ENCODE data around the gene RABAC1. TPM values are rescaled to one million over a fixed set of nuclear protein-coding genes. Genes with fewer than 3 reads are reported as not detected.

Gene RABAC1
- polyA plus RNA-seq, 6 donors from 2014 or later: 218 to 268 (median 245) TPM

DNA sequence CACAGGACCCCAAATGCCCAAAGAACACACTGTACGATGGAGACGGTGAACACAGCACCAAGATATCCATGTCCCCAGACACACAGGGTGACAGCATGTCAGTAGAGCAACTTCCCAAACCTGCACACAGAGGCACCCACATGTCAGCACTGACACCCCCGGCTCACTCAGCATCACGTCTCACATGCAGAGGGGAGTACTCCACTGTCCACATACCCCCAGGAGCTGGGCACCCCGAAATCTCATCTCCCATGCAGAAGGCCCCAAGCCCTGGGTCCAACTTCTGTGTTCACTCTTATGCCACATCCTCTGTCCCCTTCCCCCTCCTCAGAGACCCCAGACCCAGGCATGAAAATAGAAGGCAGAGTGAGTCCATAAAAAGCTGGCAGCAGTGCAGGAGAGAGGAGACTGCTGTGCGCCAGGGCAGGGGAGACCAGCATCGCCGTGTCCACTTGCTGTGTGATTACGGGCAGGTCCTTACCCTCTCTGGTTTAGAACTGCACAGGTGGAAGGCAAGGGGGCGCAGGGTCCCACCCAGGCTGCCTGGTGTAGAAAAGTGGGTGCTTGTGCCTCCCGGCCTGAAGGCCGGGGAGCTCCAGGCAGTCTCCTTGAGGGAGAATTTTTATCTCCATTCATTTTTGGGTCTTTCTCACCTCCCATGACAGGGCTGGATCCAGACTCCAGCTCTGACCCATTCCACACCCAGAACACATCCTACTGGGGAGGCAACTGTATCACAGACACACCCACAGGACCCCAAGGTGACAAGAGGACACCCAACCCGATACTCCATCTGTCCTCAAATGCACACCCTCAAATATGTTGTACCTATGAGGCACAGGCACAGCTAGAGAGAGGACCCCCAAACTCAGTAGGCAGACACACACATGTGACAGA is 47.9 kb downstream of the RABAC1 start:
- Mint-ChIP-seq H3K9me3 (no peaks in the 10 kb centered on the region), H3K4me1 (peaks cover 40 to 57% (median 56%) of the 10 kb centered on the region in 3 donors), H3K27ac (peak overlapping the region; percentile 56 to 91 (median 66)), H3K27me3 (peaks cover 0 to 11% (median 4%) of the 10 kb centered on the region in 3 donors), H3K4me3 (peak overlapping the region in 7 of 8 donors; percentile 6 to 72 (median 47)), H3K36me3 (peaks cover 0 to 13% of the 10 kb centered on the region in 2 donors)
- DNase-seq (no peak), ATAC-seq (ENCODE audit: low read depth in 2 of 2) (no peak)

DNA sequence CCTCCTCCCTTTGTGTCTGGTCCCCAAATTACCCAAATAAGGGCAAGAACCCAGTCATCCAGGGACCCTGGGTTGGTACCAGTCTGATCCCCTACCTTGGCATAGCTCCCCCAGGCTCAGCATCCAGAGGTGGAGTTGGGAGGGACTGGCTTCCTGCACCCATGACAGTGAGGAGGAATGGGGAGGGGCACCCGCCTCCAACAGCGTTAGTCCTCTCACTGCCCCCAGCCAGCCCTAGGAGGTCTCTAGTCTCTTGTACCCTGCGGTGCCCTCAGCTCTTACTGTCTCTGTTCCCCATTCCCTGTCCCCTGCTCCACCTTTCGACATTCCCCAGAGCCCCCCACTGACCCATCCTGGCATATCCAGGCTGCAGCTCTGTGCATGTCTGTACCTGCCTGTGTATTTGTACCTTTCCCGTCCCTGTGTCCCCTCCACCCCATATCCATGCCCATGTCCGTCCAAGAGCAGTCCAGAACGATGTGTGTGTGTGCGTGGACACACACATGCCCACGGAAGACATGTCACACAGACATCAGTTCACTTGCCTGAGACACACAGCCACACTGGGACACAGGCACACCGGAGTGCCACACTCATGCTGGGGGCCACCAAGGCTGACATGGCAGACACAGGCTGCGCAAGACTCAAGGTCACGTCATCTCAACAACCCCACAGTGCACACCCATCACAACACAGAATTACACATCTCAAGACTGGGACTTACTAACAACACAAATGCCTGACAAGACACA is 48.7 kb downstream of the RABAC1 start:
- peak overlapping the region in 3 of 8 donors; percentile 21 to 58 (median 47) for H3K4me3 Mint-ChIP-seq
- peaks cover 0 to 11% (median 4%) of the 10 kb centered on the region in 3 donors for H3K27me3 Mint-ChIP-seq
- no peaks in the 10 kb centered on the region for H3K9me3 Mint-ChIP-seq
- DNase-seq (no peak), ATAC-seq (ENCODE audit: low read depth in 2 of 2) (no peak)
- peaks cover 45 to 65% (median 61%) of the 10 kb centered on the region in 3 donors for H3K4me1 Mint-ChIP-seq
- H3K27ac Mint-ChIP-seq: peak overlapping the region; percentile 21 to 80 (median 57)
- peaks cover 4 to 20% of the 10 kb centered on the region in 2 donors for H3K36me3 Mint-ChIP-seq

DNA sequence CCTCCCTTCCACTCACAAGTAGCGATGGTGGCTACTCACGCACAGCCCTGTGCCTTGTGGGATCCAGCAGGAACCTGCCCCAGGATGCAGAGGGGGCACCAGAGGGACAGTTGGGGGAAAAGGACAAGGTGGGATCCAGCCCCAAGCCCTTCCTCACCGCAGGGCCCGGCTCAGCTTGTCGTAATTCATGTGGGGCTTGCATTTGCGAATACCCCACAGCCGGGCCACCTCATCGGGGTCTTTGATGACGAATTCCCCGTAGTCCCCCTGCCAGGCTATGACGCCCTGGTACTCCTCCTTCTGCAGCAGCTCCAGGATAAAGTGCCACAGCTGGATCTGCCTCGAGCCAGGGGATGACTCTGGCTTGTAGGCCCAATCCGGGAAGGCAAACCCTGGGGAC is 49.4 kb downstream of the RABAC1 start:
- Mint-ChIP-seq H3K4me1 (peaks cover 47 to 66% (median 61%) of the 10 kb centered on the region in 3 donors), H3K27ac (no peak overlapping the region), H3K9me3 (no peaks in the 10 kb centered on the region), H3K36me3 (peaks cover 4 to 22% of the 10 kb centered on the region in 2 donors), H3K4me3 (peak overlapping the region in 1 of 8 donors; percentile 44), H3K27me3 (peaks cover 0 to 11% (median 4%) of the 10 kb centered on the region in 3 donors)
- ATAC-seq (ENCODE audit: low read depth in 2 of 2) (no peak), DNase-seq (no peak)

DNA sequence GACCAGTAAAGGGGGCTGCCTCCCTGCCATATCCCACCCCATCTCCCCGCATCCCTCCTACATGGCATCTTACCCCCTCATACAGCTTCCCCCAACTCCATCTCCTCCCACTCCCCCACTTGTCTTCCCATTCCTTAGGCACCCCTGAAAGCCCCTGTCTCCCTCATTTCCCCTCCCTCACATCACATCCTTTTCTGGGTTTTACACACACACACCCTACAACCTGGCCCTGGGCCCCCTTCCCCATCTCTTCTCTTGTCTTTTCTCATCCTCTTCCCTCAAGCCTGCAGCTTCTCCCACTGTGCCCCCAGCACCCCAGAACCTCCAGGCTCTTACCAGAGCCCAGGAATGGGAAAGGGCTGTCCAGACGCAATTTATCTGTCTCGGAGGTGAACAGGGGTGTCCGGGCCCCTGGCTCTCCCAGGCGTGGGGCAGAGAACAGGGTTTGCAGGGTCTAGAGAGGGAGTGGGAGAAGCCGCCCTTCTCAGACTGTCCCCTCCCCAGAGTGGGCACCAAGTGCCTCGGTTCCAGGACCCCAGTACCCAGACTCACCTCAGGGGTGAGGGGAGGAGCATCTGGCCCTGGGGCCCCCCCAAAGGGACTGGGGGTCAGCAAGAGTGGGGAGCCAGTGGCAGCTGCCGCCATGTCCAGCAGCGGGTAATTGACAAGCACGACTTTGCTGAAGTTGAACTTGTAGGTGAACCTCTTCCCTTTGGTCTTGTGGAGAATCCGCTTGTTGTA is 50.2 kb downstream of the RABAC1 start:
- peak overlapping the region in 1 of 8 donors; percentile 44 for H3K4me3 Mint-ChIP-seq
- H3K27me3 Mint-ChIP-seq: peaks cover 0 to 8% (median 4%) of the 10 kb centered on the region in 3 donors
- peaks cover 44 to 67% (median 59%) of the 10 kb centered on the region in 3 donors for H3K4me1 Mint-ChIP-seq
- H3K36me3 Mint-ChIP-seq: peaks cover 4 to 29% of the 10 kb centered on the region in 2 donors
- ATAC-seq (ENCODE audit: low read depth in 2 of 2) (no peak), DNase-seq (no peak)
- no peaks in the 10 kb centered on the region for H3K9me3 Mint-ChIP-seq
- peak overlapping the region in 3 of 6 donors; percentile 64 to 93 (median 82) for H3K27ac Mint-ChIP-seq

DNA sequence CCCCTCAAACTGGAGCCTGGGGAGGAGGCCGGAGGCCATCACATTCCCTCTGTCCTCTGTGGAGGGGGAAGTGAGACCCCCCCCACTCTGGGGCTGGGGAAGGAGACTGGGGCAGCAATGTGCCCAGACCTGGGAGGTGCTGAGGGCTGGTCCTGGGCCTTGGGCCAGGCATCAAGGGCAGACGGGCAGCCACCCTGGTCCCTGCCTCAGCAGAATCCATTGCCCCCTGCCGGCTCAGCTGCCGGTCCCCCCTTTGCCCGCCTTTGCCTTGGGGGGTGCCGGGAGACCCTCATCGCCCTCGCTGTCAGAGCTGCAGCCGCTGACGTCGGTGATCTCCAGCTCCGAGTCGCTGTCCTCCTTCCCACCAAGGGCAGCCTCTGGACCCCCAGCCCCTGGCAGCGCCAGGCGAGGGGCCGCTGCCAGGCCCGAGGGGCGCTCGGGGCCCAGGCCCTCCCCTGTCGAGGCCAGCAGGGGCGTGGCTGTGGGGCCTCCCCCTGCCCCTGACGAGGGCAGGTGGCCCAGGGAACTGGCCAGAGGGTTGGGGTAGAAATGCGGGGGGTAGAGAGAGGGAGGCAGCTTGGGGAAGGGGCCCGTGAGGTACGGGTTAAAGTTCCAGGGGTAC is 51.0 kb downstream of the RABAC1 start:
- no peak overlapping the region for H3K4me3 Mint-ChIP-seq
- H3K4me1 Mint-ChIP-seq: peaks cover 41 to 59% (median 51%) of the 10 kb centered on the region in 3 donors
- H3K27me3 Mint-ChIP-seq: peaks cover 0 to 8% (median 4%) of the 10 kb centered on the region in 3 donors
- ATAC-seq (ENCODE audit: low read depth in 2 of 2) (no peak), DNase-seq (no peak)
- H3K27ac Mint-ChIP-seq: no peak overlapping the region
- peaks cover 4 to 29% of the 10 kb centered on the region in 2 donors for H3K36me3 Mint-ChIP-seq
- no peaks in the 10 kb centered on the region for H3K9me3 Mint-ChIP-seq

DNA sequence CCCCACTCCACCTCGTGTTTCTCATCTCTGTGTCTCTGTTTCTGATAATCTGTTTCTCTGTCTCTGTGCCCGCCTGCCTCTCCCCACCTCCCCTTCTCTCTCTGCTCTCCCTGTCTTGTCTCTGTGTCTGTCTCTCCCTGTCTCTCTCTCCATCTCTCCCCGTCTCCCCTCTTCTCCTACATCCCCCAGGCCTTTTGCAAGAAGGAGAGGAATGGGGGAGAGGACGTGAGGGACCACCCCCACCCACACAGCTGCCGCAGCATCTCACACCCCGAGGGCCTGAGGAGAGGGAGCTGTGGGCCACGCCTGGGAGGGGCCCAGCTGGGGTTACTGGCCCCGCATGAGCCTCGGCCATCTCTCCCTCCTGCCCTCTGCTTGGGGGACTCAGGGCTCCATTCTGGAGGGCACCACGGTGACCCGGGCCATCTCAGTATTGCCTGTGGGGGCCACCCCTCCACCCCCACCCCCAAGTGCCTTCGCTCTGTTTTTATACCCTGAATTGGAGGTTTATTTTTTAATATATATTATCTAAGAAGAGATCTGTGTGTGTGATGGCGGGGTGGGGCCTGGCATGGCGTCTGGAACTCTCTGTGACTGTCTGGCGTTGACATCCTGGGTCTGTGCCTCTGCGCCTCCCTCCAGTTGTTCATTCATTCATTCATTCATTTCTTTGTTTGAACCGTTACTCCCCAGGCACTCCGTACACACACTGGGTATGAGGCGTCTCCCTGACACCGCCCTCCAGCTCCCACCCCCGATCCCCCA is 52.0 kb downstream of the RABAC1 start:
- Mint-ChIP-seq H3K9me3 (no peaks in the 10 kb centered on the region), H3K36me3 (peaks cover 4 to 29% of the 10 kb centered on the region in 2 donors), H3K4me3 (no peak overlapping the region), H3K27ac (peak overlapping the region in 4 of 6 donors; percentile 40 to 69 (median 52)), H3K4me1 (peaks cover 36 to 57% (median 43%) of the 10 kb centered on the region in 3 donors), H3K27me3 (peaks cover 0 to 6% (median 4%) of the 10 kb centered on the region in 3 donors)
- no peak for ATAC-seq (ENCODE audit: low read depth in 2 of 2)
- no peak for DNase-seq

Other genes with a start within 250 kb of the RABAC1 start
- not detected for gene CEACAM6, start 203.8 kb downstream of the RABAC1 start, polyA plus RNA-seq (ENCODE audit: low read depth in 6 of 6)
- not detected for gene CEACAM3, start 162.7 kb downstream of the RABAC1 start, polyA plus RNA-seq (ENCODE audit: low read depth in 6 of 6)
- not detected for gene LYPD4, start 114.6 kb downstream of the RABAC1 start, polyA plus RNA-seq (ENCODE audit: low read depth in 6 of 6)
- not detected for gene DMRTC2, start 114.3 kb downstream of the RABAC1 start, polyA plus RNA-seq (ENCODE audit: low read depth in 6 of 6)
- 1,000 to 10,000 TPM; 4,276 to 8,441 (median 6,198) TPM for gene RPS19, start 99.1 kb downstream of the RABAC1 start, polyA plus RNA-seq (ENCODE audit: low read depth in 6 of 6)
- 1,000 to 10,000 TPM; 3,426 to 4,601 (median 4,008) TPM for gene CD79A, start 82.0 kb downstream of the RABAC1 start, polyA plus RNA-seq (ENCODE audit: low read depth in 6 of 6)
- gene ARHGEF1, start 76.1 kb downstream of the RABAC1 start, polyA plus RNA-seq (ENCODE audit: low read depth in 6 of 6): 100 to 1,000 TPM; 110 to 220 (median 122) TPM
- not detected for gene ERFL, start 30.9 kb downstream of the RABAC1 start, polyA plus RNA-seq (ENCODE audit: low read depth in 6 of 6)
- gene ATP1A3, start 34.9 kb upstream of the RABAC1 start, polyA plus RNA-seq (ENCODE audit: low read depth in 6 of 6): 1 to 10 TPM in 1 of 6 donors, under 1 TPM in 4, not detected in 1; 0.29 to 1.1 (median 0.45) TPM
- gene GRIK5, start 110.9 kb upstream of the RABAC1 start, polyA plus RNA-seq (ENCODE audit: low read depth in 6 of 6): not detected
- gene ZNF574, start 116.8 kb upstream of the RABAC1 start, polyA plus RNA-seq (ENCODE audit: low read depth in 6 of 6): 10 to 100 TPM in 5 of 6 donors, 1 to 10 TPM in 1; 6.0 to 27.0 (median 12.2) TPM
- gene POU2F2, start 173.1 kb upstream of the RABAC1 start, polyA plus RNA-seq (ENCODE audit: low read depth in 6 of 6): 10 to 100 TPM; 16.5 to 96.9 (median 24.0) TPM